IMR-90 (cell line): ENCODE results near the gene LINGO4. TPM values are rescaled to one million over a fixed set of nuclear protein-coding genes. Genes with fewer than 3 reads are reported as not detected.

Experiments
- ATAC-seq: fragments of 200-7000 bp; cut with Tn5 transposase; 2 replicates; pipeline ENCODE4 v1.9.1; 2020; ENCODE audit warnings: low read depth, mild to moderate bottlenecking, moderate library complexity
- BruUV-seq: library from RNA; stranded (reverse); fragments of 400-500 nt; replicated peaks from 2 replicates; lab custom pipeline; 2021; lab: Mats Ljungman, UMichigan
- CTCF ChIA-PET: fragments of 300-600 bp; formaldehyde crosslinking; extraction: SDS; loops from one replicate; lab custom pipeline; 2021; ENCODE audit warnings: antibody characterized with exemption; lab: Yijun Ruan, JAX
- POLR2A ChIA-PET: fragments of 300-600 bp; sonication (Branson Sonifier 250); formaldehyde crosslinking; loops from one replicate; lab custom pipeline; 2022; ENCODE audit warnings: antibody characterized with exemption; ENCODE audit not compliant: unreplicated experiment; lab: Charles Lee
- DNase-seq: peaks from one replicate; pipeline ENCODE4 v3.0.0; 2013
- H2AFZ ChIP-seq: replicated peaks from 2 replicates; pipeline ENCODE3; 2013; ENCODE audit warnings: low read length, mild to moderate bottlenecking; ENCODE audit not compliant: poor library complexity
- H2AK5ac ChIP-seq: 2 replicates; pipeline ENCODE4 v1.6.1; 2013; ENCODE audit warnings: low read depth, low read length, inconsistent platforms
- H2AK9ac ChIP-seq: replicated peaks from 2 replicates; pipeline ENCODE3; 2013; ENCODE audit warnings: mild to moderate bottlenecking, low read depth, low read length, moderate library complexity; ENCODE audit not compliant: poor library complexity
- H2BK120ac ChIP-seq: 2 replicates; pipeline ENCODE4 v1.6.1; 2013; ENCODE audit warnings: low read depth, low read length, inconsistent platforms
- H2BK15ac ChIP-seq: 3 replicates; pipeline ENCODE4 v1.6.1; 2013; ENCODE audit warnings: low read depth, low read length, inconsistent platforms
- H2BK20ac ChIP-seq: 2 replicates; pipeline ENCODE4 v1.6.1; 2013; ENCODE audit warnings: low read depth, mild to moderate bottlenecking, inconsistent platforms, low read length, moderate library complexity
- H2BK5ac ChIP-seq: 2 replicates; pipeline ENCODE4 v1.6.1; 2013; ENCODE audit warnings: mild to moderate bottlenecking, low read depth, low read length, inconsistent platforms; ENCODE audit not compliant: poor library complexity, severe bottlenecking
- H3K14ac ChIP-seq: replicated peaks from 2 replicates; pipeline ENCODE4 v1.6.1; 2013; ENCODE audit warnings: low read depth, low read length, inconsistent platforms
- H3K18ac ChIP-seq: 2 replicates; pipeline ENCODE4 v1.6.1; 2013; ENCODE audit warnings: low read depth, low read length, control low read depth
- H3K23ac ChIP-seq: 2 replicates; pipeline ENCODE4 v1.6.1; 2013; ENCODE audit warnings: low read depth, low read length, inconsistent platforms
- H3K27ac ChIP-seq: 2 replicates; pipeline ENCODE4 v1.5.1; 2013; ENCODE audit warnings: mild to moderate bottlenecking, control low read depth, low read length; ENCODE audit not compliant: insufficient read depth
- H3K27me3 ChIP-seq: 2 replicates; pipeline ENCODE4 v1.6.1; 2013; ENCODE audit warnings: low read length; ENCODE audit not compliant: control insufficient read depth, insufficient read depth
- H3K36me3 ChIP-seq: 2 replicates; pipeline ENCODE4 v1.6.1; 2013; ENCODE audit warnings: low read length, mixed read lengths; ENCODE audit not compliant: control insufficient read depth, insufficient read depth
- H3K4ac ChIP-seq: 2 replicates; pipeline ENCODE4 v1.6.1; 2013; ENCODE audit warnings: low read depth, low read length, inconsistent platforms
- H3K4me1 ChIP-seq: 2 replicates; pipeline ENCODE4 v1.6.1; 2013; ENCODE audit warnings: low read length, mixed read lengths; ENCODE audit not compliant: control insufficient read depth, insufficient read depth
- H3K4me2 ChIP-seq: 2 replicates; pipeline ENCODE4 v1.6.1; 2013; ENCODE audit warnings: low read depth, mild to moderate bottlenecking, control low read depth, low read length, moderate library complexity
- H3K4me3 ChIP-seq: 2 replicates; pipeline ENCODE4 v1.5.1; 2013; ENCODE audit warnings: low read depth, mild to moderate bottlenecking, control low read depth, low read length, moderate library complexity; ENCODE audit not compliant: insufficient read depth
- H3K56ac ChIP-seq: 2 replicates; pipeline ENCODE4 v1.6.1; 2013; ENCODE audit warnings: low read length, inconsistent platforms; ENCODE audit not compliant: insufficient read depth; ENCODE audit errors: extremely low read depth
- H3K79me1 ChIP-seq, 2 experiments: 2 replicates each; pipeline ENCODE4 v1.6.1; 2013; ENCODE audit warnings: low read length in 2 of 2, inconsistent platforms in 1 of 2, low read depth in 1 of 2
- H3K9ac ChIP-seq: 2 replicates; pipeline ENCODE4 v1.6.1; 2013; ENCODE audit warnings: low read depth, low read length, control low read depth
- H3K9me1 ChIP-seq: 2 replicates; pipeline ENCODE4 v1.6.1; 2013; ENCODE audit warnings: low read length, inconsistent platforms; ENCODE audit not compliant: insufficient read depth
- H3K9me3 ChIP-seq: 2 replicates; pipeline ENCODE4 v1.6.1; 2013; ENCODE audit warnings: low read length; ENCODE audit not compliant: control insufficient read depth, insufficient read depth
- H4K20me1 ChIP-seq: 2 replicates; pipeline ENCODE4 v1.6.1; 2013; ENCODE audit warnings: low read length, inconsistent platforms; ENCODE audit not compliant: insufficient read depth
- H4K5ac ChIP-seq: 2 replicates; pipeline ENCODE4 v1.6.1; 2013; ENCODE audit warnings: mild to moderate bottlenecking, low read depth, low read length, control low read depth
- H4K8ac ChIP-seq, 2 experiments: 2 replicates each; pipeline ENCODE4 v1.6.1; 2013; ENCODE audit warnings: low read depth in 2 of 2, low read length in 2 of 2, control low read depth in 1 of 2, inconsistent platforms in 1 of 2
- H4K91ac ChIP-seq: 2 replicates; pipeline ENCODE4 v1.6.1; 2013; ENCODE audit warnings: low read depth, low read length, inconsistent platforms; ENCODE audit not compliant: insufficient read depth
- CHD1 ChIP-seq: IDR thresholded peaks from 2 replicates; pipeline ENCODE4 v1.6.1; 2012; ENCODE audit warnings: low read depth, low read length, improper control_type of control experiment
- CTCF ChIP-seq: conservative IDR thresholded peaks from 2 replicates; pipeline ENCODE4 v1.5.1; 2012; ENCODE audit warnings: mild to moderate bottlenecking, low read depth, low read length, improper control_type of control experiment
- WGBS, 2 experiments: methylation state at CpG; one replicate each; pipeline versions ENCODE4 v1.1.5 to v1.1.7; 2013; ENCODE audit warnings: missing lambda C conversion rate in 2 of 2; ENCODE audit not compliant: insufficient read length in 1 of 2; ENCODE audit errors: extremely low coverage in 2 of 2; 5-methylcytosine and 5-hydroxymethylcytosine counted together
- dilution Hi-C: fragments of 300-500 bp; cut with HindIII; formaldehyde crosslinking; loops from one replicate; pipeline ENCODE4 v1.14.3; 2018; ENCODE audit warnings: low sequenced_read_pairs; ENCODE audit not compliant: unreplicated experiment
- in situ Hi-C: fragments of 300-500 bp; cut with MboI; formaldehyde crosslinking; loops from 3 replicates; pipeline ENCODE4 v1.14.3; 2019; ENCODE audit warnings: low sequenced_read_pairs, inconsistent platforms, mixed read lengths
- intact Hi-C: fragments of 100-400 bp; cut with micrococcal nuclease; formaldehyde crosslinking; loops from 2 replicates; pipeline ENCODE4 v1.10.0; 2022
- polyA plus RNA-seq, 3 experiments: library from polyadenylated mRNA; depleted of rRNA; stranded (reverse); fragments of >200 nt; gene quantifications; 2 replicates each; pipeline ENCODE4 v1.2.3, GENCODE V29; 2012; ENCODE audit warnings: low replicate concordance in 1 of 3
- total RNA-seq: library from RNA; depleted of rRNA; stranded (reverse); fragments of >200 nt; gene quantifications from 2 replicates; pipeline ENCODE4 v1.2.3, GENCODE V29; 2012

Gene LINGO4
- total and polyA plus RNA-seq, 2 of the 4 experiments (the other 2 are of a cell fraction) = not detected

GRCh38 chr1:151776665-151777062 is 28.6 kb downstream of the LINGO4 start:
- Histone ChIP-seq H3K14ac (no peak overlapping the region), H4K5ac (no peak overlapping the region), H2BK120ac (no peak overlapping the region), H4K91ac (no peak overlapping the region), H3K4ac (no peak overlapping the region), H3K27ac (no peak overlapping the region), H3K36me3 (no peaks in the 10 kb centered on the region), H2BK5ac (no peak overlapping the region), H3K79me1 (no peaks in the 10 kb centered on the region), H2AK5ac (no peak overlapping the region), H3K9ac (no peak overlapping the region), H2AK9ac (no peak overlapping the region), H3K4me1 (no peaks in the 10 kb centered on the region), H3K4me2 (no peak overlapping the region), H3K4me3 (no peak overlapping the region), H3K9me1 (no peaks in the 10 kb centered on the region; the same call in 1 of the 2 replicates), H3K9me3 (no peaks in the 10 kb centered on the region), H3K18ac (no peak overlapping the region), H2BK15ac (no peak overlapping the region), H4K20me1 (no peaks in the 10 kb centered on the region), H2AFZ (no peak overlapping the region), H2BK20ac (no peak overlapping the region), H4K8ac (no peak overlapping the region), H3K56ac (no peak overlapping the region), H3K27me3 (no peaks in the 10 kb centered on the region; the same call in 1 of the 2 replicates), H3K23ac (no peak overlapping the region)
- in situ Hi-C loops (no loop called here), dilution Hi-C loops (loop anchor here (25.0 kb wide), 1 partner anchor 111 kb away; no protein-coding TSS in a partner anchor), intact Hi-C loops (no loop called here)
- ChIA-PET POLR2A (no interaction called here), CTCF (interaction anchor here (1.2 kb wide), 1 partner anchor 13 kb away, joined by 3 read pairs; no protein-coding TSS in a partner anchor)
- no TSS peak for BruUV-seq
- DNase-seq (no peak), ATAC-seq (no peak)
- no CpG with 5 or more reads among the region's 3 CpGs for WGBS, 2 experiments
- TF ChIP-seq CHD1 (no peak), CTCF (no peak)
